ENCODE measurements around the gene ZBTB3.
"Not testable (repeated sequence)": the region's sequence is repeated elsewhere in the genome, so short reads cannot be mapped to it uniquely, and the experiment has no call there.

The ZBTB3 gene

DNA sequence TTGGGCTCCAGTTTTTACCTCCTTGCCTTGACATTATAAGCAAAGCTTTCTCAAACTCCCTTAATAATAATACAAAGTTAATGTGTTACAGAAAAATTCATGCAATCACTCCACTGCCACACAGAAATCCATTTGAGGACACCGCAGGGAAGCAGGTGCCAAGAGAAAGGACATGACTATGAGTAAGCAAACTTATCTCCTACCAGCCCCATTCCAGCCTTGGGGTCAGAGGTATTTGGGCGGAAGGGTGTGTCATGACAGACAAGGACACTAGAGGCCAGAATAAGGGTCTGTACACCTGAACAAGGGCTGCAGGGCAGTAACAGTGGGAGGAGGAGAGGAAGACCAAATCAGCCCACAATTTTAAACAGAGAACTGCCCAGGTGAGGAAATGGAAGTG, 40.6 kb downstream of the ZBTB3 start:
- no peak for DNase-seq

DNA sequence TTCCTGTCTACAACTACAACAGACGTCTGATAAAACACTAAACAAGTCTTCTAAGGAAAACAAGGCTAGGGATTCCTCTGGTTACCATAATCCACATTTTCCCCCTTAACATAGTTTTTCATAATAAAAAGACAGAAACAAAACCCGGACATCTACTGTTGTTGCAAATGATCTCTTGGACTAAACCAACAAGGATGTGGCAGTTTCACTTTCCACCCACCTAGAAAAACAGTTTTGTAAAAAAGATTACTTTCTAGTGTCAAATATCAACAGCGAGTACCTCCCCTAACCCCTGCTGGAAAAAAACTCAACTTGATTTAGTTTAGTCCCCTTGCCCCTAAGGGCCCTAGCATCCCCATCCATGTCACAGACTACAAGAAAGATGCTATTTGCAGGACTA, 41.1 kb downstream of the ZBTB3 start:
- DNase-seq, result no peak

DNA sequence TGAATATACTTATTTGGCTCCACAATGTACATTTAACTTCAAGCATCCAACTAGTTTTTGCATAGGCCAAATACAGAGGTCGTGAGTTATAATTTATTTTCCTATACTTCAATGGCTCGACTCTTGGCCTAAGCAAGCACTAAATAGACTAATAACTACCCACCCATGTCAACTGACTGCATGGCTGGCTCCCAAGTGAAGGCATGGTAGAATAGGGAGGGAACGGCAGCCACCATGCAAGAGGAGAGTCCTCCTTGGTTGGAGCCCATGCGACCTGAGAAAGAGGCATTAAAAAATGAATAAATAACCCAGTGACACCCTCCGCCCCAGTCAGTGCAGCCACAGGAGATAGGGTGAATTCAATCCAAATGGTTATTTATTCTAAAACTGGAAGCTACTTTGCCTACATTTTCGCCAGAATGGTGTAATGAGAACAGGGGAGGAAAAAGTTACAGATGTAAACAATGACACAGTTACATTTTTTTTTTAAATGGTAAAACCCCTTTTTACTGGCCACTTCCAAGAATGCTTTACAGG, 41.6 kb downstream of the ZBTB3 start:
- no peak for DNase-seq

DNA sequence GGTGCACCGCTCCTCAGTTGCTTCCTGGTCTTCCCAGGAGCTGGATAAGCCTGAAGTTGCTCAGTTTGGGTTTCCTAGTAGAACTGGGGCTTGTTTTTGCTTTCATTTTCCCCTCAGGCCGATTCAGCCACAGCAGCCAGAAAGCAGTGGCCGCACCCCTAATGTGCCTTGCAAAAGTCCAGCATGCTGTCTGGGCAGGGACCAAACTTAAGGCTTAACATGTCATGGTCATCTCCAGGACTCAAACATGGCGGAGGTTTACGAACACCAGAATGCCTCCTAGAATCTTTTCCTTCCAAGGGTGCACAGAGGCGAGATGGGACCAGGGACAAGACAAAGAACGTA, 44.0 kb downstream of the ZBTB3 start:
- DNase-seq, result no peak

DNA sequence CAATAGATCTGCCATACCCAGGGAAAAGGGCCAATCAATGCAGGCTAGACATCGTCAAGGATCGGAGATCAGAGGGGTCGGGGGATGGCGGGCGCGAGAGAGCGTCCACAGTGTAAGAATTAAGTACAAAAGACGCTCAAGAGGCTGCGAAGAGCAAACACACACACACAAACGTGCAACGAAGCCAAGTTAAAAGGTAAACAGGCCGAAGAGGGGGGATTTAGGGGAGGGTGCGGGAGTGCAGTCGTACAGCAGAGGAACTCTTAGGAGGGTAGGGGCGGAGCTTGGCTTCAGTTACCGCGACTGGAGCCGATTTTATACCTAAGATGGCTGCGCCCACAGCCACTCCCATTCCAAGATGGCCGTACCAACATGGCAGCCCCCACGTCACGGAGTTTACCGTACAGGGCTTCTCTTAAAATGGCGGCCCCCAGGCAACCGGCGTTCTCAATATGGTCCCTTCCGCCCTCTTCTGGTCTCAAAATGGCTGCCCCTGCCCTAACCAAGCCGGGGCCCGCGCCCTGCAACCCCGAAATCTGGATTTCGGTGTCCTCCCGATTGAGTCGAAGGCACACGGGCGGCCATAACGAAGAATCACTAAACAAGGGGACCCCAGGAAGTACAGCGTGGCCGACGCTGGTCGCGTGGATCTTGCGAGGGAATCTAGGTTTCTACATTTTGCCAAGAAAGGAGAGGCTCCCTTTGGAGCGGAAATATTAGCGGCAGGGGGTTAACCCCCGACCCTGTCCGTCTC, 44.5 kb downstream of the ZBTB3 start:
- DNase-seq, result peak; percentile 95

DNA sequence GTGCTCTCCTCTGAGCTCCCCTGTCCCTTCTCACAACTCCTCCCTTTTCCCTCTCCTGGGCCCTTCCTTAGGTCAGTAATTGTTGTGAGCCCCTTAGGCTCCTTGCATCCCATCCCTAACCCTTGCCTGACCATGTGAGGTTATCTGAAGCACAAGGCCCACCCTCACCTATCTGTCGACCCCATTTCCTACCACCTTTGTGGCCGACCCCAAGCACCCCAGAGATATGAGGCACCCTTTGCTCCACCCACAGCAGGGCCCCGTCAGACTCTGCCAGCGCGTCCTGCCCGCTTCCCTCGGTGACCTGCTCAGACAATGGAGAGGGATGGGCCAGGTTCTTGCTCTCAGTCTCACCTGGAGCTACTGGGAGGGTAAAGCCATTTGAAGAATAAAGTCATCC, 45.2 kb downstream of the ZBTB3 start:
- DNase-seq, result peak; percentile 34

DNA sequence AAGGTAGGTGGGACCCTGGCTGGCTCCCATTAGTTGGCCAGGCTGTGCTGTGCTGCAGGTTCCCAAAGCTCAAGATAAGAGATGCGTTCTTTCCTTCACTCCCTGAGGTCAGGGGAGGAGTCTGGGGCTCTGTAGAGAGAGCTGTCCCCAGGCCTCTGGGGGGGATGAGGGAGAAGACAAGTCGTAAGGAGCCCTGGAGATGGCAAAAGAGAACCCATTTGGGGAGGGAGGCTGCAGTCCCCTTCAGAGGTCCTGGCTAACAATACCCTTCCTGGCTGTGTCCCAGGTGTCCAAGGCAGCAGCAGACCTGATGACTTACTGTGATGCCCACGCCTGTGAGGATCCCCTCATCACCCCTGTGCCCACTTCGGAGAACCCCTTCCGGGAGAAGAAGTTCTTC, 45.6 kb downstream of the ZBTB3 start:
- no peak for DNase-seq

DNA sequence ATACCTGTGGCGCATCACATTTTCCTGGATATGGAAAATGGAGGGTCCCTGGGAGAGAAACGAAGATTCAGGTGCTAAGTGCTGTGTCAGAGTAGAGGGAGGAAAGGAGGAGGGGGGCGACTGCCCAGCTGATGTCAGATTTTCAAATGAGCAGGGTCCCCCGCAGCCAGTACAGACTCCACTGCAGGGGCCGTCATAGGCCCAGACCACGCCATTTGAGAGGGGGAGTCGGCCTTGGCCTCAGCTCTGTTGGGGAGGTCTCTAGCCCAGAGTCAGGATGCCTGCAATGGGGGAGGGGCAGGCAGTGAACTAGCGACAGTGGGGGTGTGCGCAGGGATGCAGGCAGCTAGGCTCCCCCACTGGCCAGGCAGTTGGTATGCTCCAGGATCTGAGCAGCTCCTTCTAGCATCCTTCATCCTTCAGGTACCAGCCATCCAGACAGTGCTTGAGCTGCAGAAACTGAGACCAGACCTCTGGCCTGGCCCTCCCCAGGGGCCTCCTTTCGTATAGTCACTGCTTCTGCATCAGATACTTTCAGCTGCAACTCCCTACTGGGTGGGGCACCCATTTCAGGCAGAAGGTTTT, 46.6 kb downstream of the ZBTB3 start, which contains the start of the genes BSCL2 and GNG3:
Gene BSCL2 (minus strand): TSS at position 148 of the 585 bp plus-strand sequence. CDS start 229 bp downstream, outside the sequence.
Gene GNG3 (plus strand): TSS at position 400 of the 585 bp plus-strand sequence. CDS start 620 bp downstream, outside the sequence.
- peak; percentile 62 for DNase-seq

DNA sequence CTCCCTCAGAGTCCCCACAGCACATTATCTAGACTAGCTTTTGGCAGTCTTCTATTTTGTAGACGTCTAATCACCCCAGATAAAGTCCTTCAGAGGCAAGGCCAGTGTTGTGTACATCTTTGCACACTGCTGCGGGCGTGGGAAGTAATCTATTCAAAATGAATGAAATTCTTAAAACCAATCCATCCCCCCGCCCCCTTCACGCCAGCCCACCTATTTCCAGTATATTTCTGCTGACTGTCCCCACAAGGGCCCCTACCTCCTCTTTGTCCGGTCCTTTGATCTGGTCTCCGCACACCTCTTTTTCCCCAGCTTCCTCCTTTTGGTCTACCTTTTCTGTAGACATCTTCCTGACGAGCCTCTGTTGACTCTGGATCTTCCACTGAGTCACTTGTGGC, 47.1 kb downstream of the ZBTB3 start:
- DNase-seq, result no peak

DNA sequence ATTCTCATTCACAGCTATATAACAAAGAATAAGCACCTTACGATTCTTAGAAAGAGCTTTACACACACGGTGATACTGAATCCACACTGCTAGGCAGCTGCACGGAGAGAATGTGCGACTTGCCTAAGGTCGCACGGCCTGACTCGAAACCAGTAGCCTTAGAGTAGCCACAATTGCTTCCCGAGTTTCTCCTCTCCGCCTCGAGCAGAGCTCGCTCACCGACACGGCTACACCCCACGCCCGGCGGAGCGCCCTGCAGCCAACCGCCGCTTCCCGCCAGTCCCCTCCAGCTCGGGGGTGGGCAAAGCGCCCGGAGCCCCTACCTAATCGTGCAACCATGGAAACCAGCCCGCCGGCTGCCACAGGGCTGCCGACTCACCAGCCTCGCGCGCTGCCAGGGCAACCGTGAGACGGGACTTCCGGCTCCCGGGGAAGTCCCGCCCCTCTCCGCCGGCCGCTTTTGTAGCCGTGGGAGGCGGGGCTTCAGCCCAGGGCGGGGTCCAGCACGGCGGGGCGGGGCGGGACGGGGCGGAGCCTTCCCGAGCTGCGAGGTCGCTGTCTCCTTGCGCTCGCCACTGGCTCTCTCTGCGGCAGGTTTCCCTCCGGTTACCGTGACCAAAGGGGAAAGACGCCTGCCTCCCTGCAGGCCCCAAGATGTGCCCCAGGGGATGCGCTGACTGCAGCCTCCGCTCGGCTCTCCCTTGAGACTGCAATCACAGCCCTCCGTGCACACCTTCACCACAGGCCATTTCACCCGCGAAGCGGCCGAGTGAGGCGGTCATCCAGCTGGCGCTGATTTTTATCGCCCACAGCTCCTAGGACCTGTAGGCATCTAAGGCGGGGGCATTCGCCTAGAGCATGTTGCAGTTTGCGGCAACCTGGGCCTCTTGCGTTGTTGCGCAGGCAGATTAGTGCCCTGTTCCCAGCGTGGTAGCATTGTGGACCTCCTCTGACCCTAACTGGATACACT, 47.8 kb downstream of the ZBTB3 start:
- DNase-seq, result peak; percentile 83

DNA sequence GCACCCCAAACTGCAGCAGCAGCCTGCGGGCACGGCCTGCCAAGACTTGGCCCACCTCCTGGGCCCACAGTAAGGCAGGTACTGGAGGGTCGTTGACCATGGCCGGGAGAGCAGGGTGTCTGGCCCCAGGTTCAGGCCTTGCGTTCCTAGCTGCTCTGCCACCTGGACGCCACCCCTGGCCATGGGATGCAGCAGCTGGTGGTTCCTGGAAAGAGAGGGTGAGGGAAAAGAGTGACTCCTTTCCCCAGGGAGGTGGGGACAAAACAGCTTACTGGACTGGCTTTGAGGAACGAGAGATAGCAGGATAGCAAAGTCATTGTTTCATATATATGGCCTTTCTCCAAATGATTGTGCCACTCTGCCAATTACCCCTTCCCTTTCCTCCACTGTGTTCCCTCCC, 48.5 kb downstream of the ZBTB3 start:
- peak; percentile 5 for DNase-seq

DNA sequence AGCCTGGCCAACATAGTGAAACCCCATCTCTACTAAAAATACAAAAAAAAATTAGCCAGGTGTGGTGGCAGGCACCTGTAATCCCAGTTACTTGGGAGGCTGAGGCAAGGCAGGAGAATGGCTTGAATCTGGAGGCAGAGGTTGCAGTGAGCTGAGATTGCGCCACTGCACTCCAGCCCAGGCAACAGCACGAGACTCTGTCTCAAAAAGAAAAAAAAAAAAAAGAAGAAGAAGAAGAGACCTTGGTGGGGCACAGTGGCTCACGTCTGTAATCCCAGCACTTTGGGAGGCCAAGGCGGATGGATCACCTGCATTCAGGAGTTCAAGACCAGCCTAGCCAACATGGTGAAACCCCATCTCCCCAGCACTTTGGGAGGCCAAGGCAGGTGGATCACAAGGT, 50.0 kb downstream of the ZBTB3 start:
- not testable (repeated sequence) for DNase-seq

DNA sequence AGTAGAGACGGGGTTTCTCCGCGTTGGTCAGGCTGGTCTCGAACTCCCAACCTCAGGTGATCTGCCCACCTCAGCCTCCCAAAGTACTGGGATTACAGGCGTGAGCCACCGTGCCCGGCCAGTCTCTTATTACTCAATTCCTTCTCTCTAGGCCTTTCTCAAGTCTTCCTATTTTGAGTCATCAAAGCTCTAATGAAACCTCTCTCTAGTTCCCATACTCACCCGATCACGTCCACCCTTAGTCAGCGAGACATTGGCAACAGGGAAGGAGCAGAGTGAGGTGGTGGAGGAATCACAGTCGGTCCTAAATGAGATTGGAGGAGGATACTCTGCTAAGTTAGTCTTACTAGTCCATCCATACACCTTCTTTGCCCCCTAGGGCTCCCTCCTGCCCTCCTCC, 51.7 kb downstream of the ZBTB3 start:
- no peak for DNase-seq

Measured in DMS153 (cell line).